Lung (tissue), 12 donors: Measurements from ENCODE around the gene ZMYND12. TPM values are rescaled to one million over a fixed set of nuclear protein-coding genes. Genes with fewer than 3 reads are reported as not detected.
A peak's percentile ranks its signal among the peaks of the same experiment; 100 is the strongest.

Experiments used
- ATAC-seq: fragments of 200-7000 bp; cut with Tn5 transposase; one replicate; pipeline ENCODE4 v1.9.1; 2020; ENCODE audit warnings: moderate number of reproducible peaks; ENCODE audit not compliant: insufficient read depth, low FRiP score
- DNase-seq, 3 donors: peaks; one replicate each; pipeline ENCODE4 v3.0.0-alpha.2; 2013 to 2017
- H3K27ac ChIP-seq, 2 donors: one replicate each; pipeline ENCODE4 v1.5.1; 2013; ENCODE audit warnings: mild to moderate bottlenecking in 2 of 2, moderate library complexity in 2 of 2, control low read depth in 1 of 2, inconsistent platforms in 1 of 2, low read depth in 1 of 2, low read length in 1 of 2
- H3K27me3 ChIP-seq, 3 donors: one replicate each; pipeline ENCODE4 v1.5.1; 2013; ENCODE audit warnings: low read length in 2 of 3; ENCODE audit not compliant: control insufficient read depth in 3 of 3, insufficient read depth in 3 of 3
- H3K36me3 ChIP-seq, 4 donors: one replicate each; pipeline ENCODE4 v1.5.1; 2013; ENCODE audit warnings: low read length in 4 of 4, mild to moderate bottlenecking in 1 of 4, moderate library complexity in 1 of 4; ENCODE audit not compliant: control insufficient read depth in 4 of 4, insufficient read depth in 4 of 4
- H3K4me1 ChIP-seq, 5 donors: one replicate each; pipeline ENCODE4 v1.5.1; 2013; ENCODE audit warnings: low read length in 5 of 5, mild to moderate bottlenecking in 2 of 5, moderate library complexity in 1 of 5; ENCODE audit not compliant: control insufficient read depth in 5 of 5, insufficient read depth in 5 of 5
- H3K4me3 ChIP-seq: one replicate; pipeline ENCODE4 v1.5.1; 2013; ENCODE audit warnings: mild to moderate bottlenecking, control low read depth, moderate library complexity
- H3K9ac ChIP-seq, 2 donors: one replicate each; pipeline ENCODE4 v1.5.1; 2013; ENCODE audit warnings: low read length in 2 of 2, control low read depth in 1 of 2; ENCODE audit not compliant: insufficient read depth in 1 of 2
- H3K9me3 ChIP-seq, 4 donors: one replicate each; pipeline ENCODE4 v1.5.1; 2013; ENCODE audit warnings: low read length in 3 of 4, mild to moderate bottlenecking in 1 of 4, moderate library complexity in 1 of 4; ENCODE audit not compliant: control insufficient read depth in 4 of 4, insufficient read depth in 3 of 4
- CTCF ChIP-seq: IDR thresholded peaks from 2 replicates; pipeline ENCODE4 v1.5.1; 2012; ENCODE audit warnings: mild to moderate bottlenecking; ENCODE audit errors: control extremely low read depth, extremely low read depth
- WGBS, 2 donors: extraction: QIAGEN DNeasy Blood & Tissue Kit; methylation state at CpG; one replicate each; pipeline ENCODE4 v1.1.7; 2013; 5-methylcytosine and 5-hydroxymethylcytosine counted together
- polyA plus RNA-seq, 2 donors: library from polyadenylated mRNA; stranded (reverse); fragments of 200-250 nt; gene quantifications; one replicate each; pipeline ENCODE4 v1.2.1, GENCODE V29; 2013
- total RNA-seq, 2 donors: library from RNA; depleted of rRNA in 1 of 2; stranded (reverse); fragments of >200 nt in 1 of 2; gene quantifications; one replicate each; pipeline ENCODE4 v1.2.1, GENCODE V29; 2014 to 2021
- donor health status: control.
- donor health status: control.
- donor health status: Bipolar disorder and iron deficiency.
- donor health status: healthy.
- donor health status: DM: yes; HTN: yes; CAD: no.

ZMYND12 gene
- total and polyA plus RNA-seq, 4 donors, result 3.9 to 9.1 (median 6.0) TPM

GRCh38 chr1:42392255-42392654, 63.6 kb downstream of the ZMYND12 start:
- H3K9ac ChIP-seq, result no peak overlapping the region
- TF ChIP-seq CTCF, result no peak
- no peak for DNase-seq
- 75 to 86% methylated on average over 2 of the region's 2 CpGs for whole genome bisulfite sequencing, 2 donors
- no peak overlapping the region for H3K4me3 ChIP-seq
- no peaks in the 10 kb centered on the region for H3K4me1 ChIP-seq
- no peak for ATAC-seq
- no peak overlapping the region for H3K27ac ChIP-seq
- peaks cover 0 to 3% (median 0%) of the 10 kb centered on the region in 3 donors for H3K27me3 ChIP-seq
- H3K9me3 ChIP-seq, result no peaks in the 10 kb centered on the region
- H3K36me3 ChIP-seq, result no peaks in the 10 kb centered on the region

- no peaks in the 10 kb centered on the region for H3K36me3 ChIP-seq
- DNase-seq (no peak), ATAC-seq (no peak)
- no peaks in the 10 kb centered on the region for H3K9me3 ChIP-seq
- no peak overlapping the region for H3K9ac ChIP-seq
- no peak overlapping the region for H3K4me3 ChIP-seq
- peaks cover 0 to 25% (median 24%) of the 10 kb centered on the region in 3 donors for H3K27me3 ChIP-seq
- peaks cover 0 to 2% (median 0%) of the 10 kb centered on the region in 5 donors for H3K4me1 ChIP-seq
- H3K27ac ChIP-seq, result no peak overlapping the region
- WGBS, 2 donors, result 96% methylated on average over 6 of the region's 6 CpGs
- TF ChIP-seq CTCF, result no peak
These were observed 69.8 kb downstream of the ZMYND12 start for GRCh38 chr1:42386051-42386450.

GRCh38 chr1:42385283-42385682, 70.5 kb downstream of the ZMYND12 start:
- Histone ChIP-seq H3K4me3 (no peak overlapping the region), H3K27me3 (peaks cover 0 to 26% (median 22%) of the 10 kb centered on the region in 3 donors), H3K9ac (no peak overlapping the region), H3K27ac (no peak overlapping the region), H3K36me3 (no peaks in the 10 kb centered on the region), H3K9me3 (no peaks in the 10 kb centered on the region), H3K4me1 (peaks cover 0 to 6% (median 0%) of the 10 kb centered on the region in 5 donors)
- ATAC-seq (no peak), DNase-seq (no peak)
- no peak for TF ChIP-seq CTCF
- 6 to 13% methylated on average over 1 of the region's 1 CpG for WGBS, 2 donors

- ATAC-seq, result no peak
- no peak overlapping the region for H3K9ac ChIP-seq
- no peak for DNase-seq
- no peaks in the 10 kb centered on the region for H3K9me3 ChIP-seq
- no peaks in the 10 kb centered on the region for H3K36me3 ChIP-seq
- 16 to 18% methylated on average over 8 of the region's 8 CpGs for WGBS, 2 donors
- peaks cover 0 to 10% (median 3%) of the 10 kb centered on the region in 5 donors for H3K4me1 ChIP-seq
- no peak for TF ChIP-seq CTCF
- H3K4me3 ChIP-seq, result peak overlapping the region; percentile 72
- peaks cover 0 to 39% (median 27%) of the 10 kb centered on the region in 3 donors for H3K27me3 ChIP-seq
- H3K27ac ChIP-seq, result no peak overlapping the region
These were observed 74.5 kb downstream of the ZMYND12 start for GRCh38 chr1:42381280-42381673.
